HepG2 (cell line): ENCODE data around the gene CAMKMT. TPM values are rescaled to one million over a fixed set of nuclear protein-coding genes. Genes with fewer than 3 reads are reported as not detected.
A peak's percentile ranks its signal among the peaks of the same experiment; 100 is the strongest.

Experiments
- ATAC-seq: fragments of 200-7000 bp; cut with Tn5 transposase; 3 replicates; pipeline ENCODE4 v1.9.1; 2020; ENCODE audit warnings: mild to moderate bottlenecking, moderate library complexity
- BruUV-seq: library from RNA; stranded (reverse); fragments of 400-500 nt; replicated peaks from 2 replicates; lab custom pipeline; 2021; lab: Mats Ljungman, UMichigan
- CTCF ChIA-PET: fragments of 300-600 bp; formaldehyde crosslinking; extraction: SDS; loops from one replicate; lab custom pipeline; 2021; ENCODE audit warnings: low total read pairs, inconsistent platforms, low intra/inter-chr PET ratio; lab: Yijun Ruan, JAX
- POLR2A ChIA-PET: fragments of 350-600 bp; sonication (Branson Sonifier 250); formaldehyde crosslinking; loops from one replicate; lab custom pipeline; 2020; ENCODE audit warnings: antibody characterized with exemption, inconsistent platforms; lab: Yijun Ruan, JAX
- DNase-seq: peaks from one replicate; pipeline ENCODE4 v3.0.0-alpha.2; 2015; ENCODE audit warnings: low spot score
- FAIRE-seq: peaks from 3 replicates; lab custom pipeline; 2011; peaks lifted over from hg19 to GRCh38; lab: Jason Lieb, UNC
- H2AFZ ChIP-seq: one replicate; pipeline ENCODE4 v1.6.1; 2011; ENCODE audit warnings: low read length, inconsistent platforms
- H3K27ac ChIP-seq: fragments of 300-600 bp; 3 replicates; pipeline ENCODE4 v1.8.0; 2011; ENCODE audit warnings: mixed run types, mild to moderate bottlenecking, mixed read lengths, low read length, inconsistent platforms; ENCODE audit not compliant: insufficient read depth; ENCODE audit errors: extremely low read length
- H3K27me3 ChIP-seq, 2 experiments: fragments of 200-600 bp in 1 of 2; 2 replicates in 1 of 2; 3 replicates in 1 of 2; pipeline versions ENCODE4 v1.6.0 to v1.8.0; 2011; ENCODE audit warnings: low read length in 2 of 2, mild to moderate bottlenecking in 2 of 2, moderate library complexity in 2 of 2, inconsistent platforms in 1 of 2; ENCODE audit not compliant: insufficient read depth in 2 of 2, control insufficient read depth in 1 of 2
- H3K36me3 ChIP-seq, 2 experiments: fragments of 200-600 bp in 1 of 2; replicated peaks in 1 of 2; 2 replicates in 1 of 2; 3 replicates in 1 of 2; pipeline versions ENCODE4 v1.5.1 to v1.8.0; 2011; ENCODE audit warnings: low read length in 2 of 2, inconsistent platforms in 1 of 2; ENCODE audit not compliant: insufficient read depth in 2 of 2, control insufficient read depth in 1 of 2
- H3K4me1 ChIP-seq: 2 replicates; pipeline ENCODE4 v1.5.1; 2012; ENCODE audit warnings: low read length, inconsistent platforms; ENCODE audit not compliant: insufficient read depth
- H3K4me2 ChIP-seq: 2 replicates; pipeline ENCODE4 v1.6.0; 2011; ENCODE audit warnings: low read depth, low read length, inconsistent platforms
- H3K4me3 ChIP-seq, 3 experiments: fragments of 200-600 bp in 1 of 3; sonication (generic), shearing (Covaris generic) in 1 of 3; replicated peaks in 1 of 3; 2 replicates each; pipeline ENCODE4 v1.5.1; 2011 to 2016; ENCODE audit warnings: low read length in 3 of 3, inconsistent platforms in 2 of 3, low read depth in 2 of 3, mild to moderate bottlenecking in 2 of 3, control low read depth in 1 of 3, mixed read lengths in 1 of 3; ENCODE audit not compliant: insufficient read depth in 1 of 3
- H3K79me2 ChIP-seq: one replicate; pipeline ENCODE4 v1.6.1; 2011; ENCODE audit warnings: low read length, inconsistent platforms; ENCODE audit not compliant: insufficient read depth
- H3K9ac ChIP-seq: 2 replicates; pipeline ENCODE4 v1.6.0; 2011; ENCODE audit warnings: mild to moderate bottlenecking, low read depth, low read length, inconsistent platforms; ENCODE audit not compliant: insufficient read depth
- H3K9me3 ChIP-seq: 2 replicates; pipeline ENCODE4 v1.5.1; 2012; ENCODE audit warnings: mild to moderate bottlenecking, low read length
- H4K20me1 ChIP-seq: 2 replicates; pipeline ENCODE4 v1.6.0; 2011; ENCODE audit warnings: inconsistent platforms, mild to moderate bottlenecking, low read length, moderate library complexity; ENCODE audit not compliant: insufficient read depth
- AGO1 ChIP-seq: fragments of 200-400 bp; formaldehyde crosslinking; IDR thresholded peaks from 2 replicates; pipeline ENCODE4 v1.6.1; 2017; ENCODE audit warnings: mild to moderate bottlenecking, low read depth, low read length, moderate library complexity; ENCODE audit not compliant: poor library complexity, severe bottlenecking
- EP300 ChIP-seq, 3 experiments: sonication (generic) in 1 of 3; formaldehyde crosslinking in 1 of 3; IDR thresholded peaks; 2 replicates each; pipeline versions ENCODE4 v1.5.1 to v1.6.1; 2011 to 2020; ENCODE audit warnings: low read depth in 2 of 3, low read length in 2 of 3, borderline replicate concordance in 1 of 3, improper control_type of control experiment in 1 of 3, mild to moderate bottlenecking in 1 of 3, missing genetic modification reagents in 1 of 3, moderate library complexity in 1 of 3
- ETS1 ChIP-seq: sonication (generic); formaldehyde crosslinking; IDR thresholded peaks from 2 replicates; pipeline ENCODE4 v1.4.0; 2020; ENCODE audit warnings: missing genetic modification reagents
- FOXP1 ChIP-seq, 2 experiments: fragments of 450-650 bp in 1 of 2; IDR thresholded peaks; 2 replicates each; pipeline ENCODE4 v1.6.1; 2017 to 2018; ENCODE audit warnings: antibody characterized with exemption in 1 of 2
- ZBTB8A ChIP-seq: sonication (generic); formaldehyde crosslinking; IDR thresholded peaks from 2 replicates; pipeline ENCODE4 v1.4.0; 2020; ENCODE audit warnings: mild to moderate bottlenecking, low read depth, missing genetic modification reagents, borderline replicate concordance
- ZNF20 ChIP-seq: sonication (generic); formaldehyde crosslinking; IDR thresholded peaks from 2 replicates; pipeline ENCODE4 v1.4.0; 2020; ENCODE audit warnings: mild to moderate bottlenecking, moderate library complexity, missing genetic modification reagents
- ZNF263 ChIP-seq: sonication (generic); formaldehyde crosslinking; IDR thresholded peaks from 2 replicates; pipeline ENCODE4 v1.4.0; 2020; ENCODE audit warnings: missing genetic modification reagents
- ZNF512B ChIP-seq: sonication (generic); formaldehyde crosslinking; IDR thresholded peaks from 2 replicates; pipeline ENCODE4 v1.5.1; 2020; ENCODE audit warnings: missing genetic modification reagents, mild to moderate bottlenecking, borderline replicate concordance
- ZNF572 ChIP-seq: sonication (generic); formaldehyde crosslinking; IDR thresholded peaks from 2 replicates; pipeline ENCODE4 v1.5.1; 2020; ENCODE audit warnings: mild to moderate bottlenecking, missing genetic modification reagents
- ZNF652 ChIP-seq: IDR thresholded peaks from 2 replicates; pipeline ENCODE4 v1.6.1; 2016; ENCODE audit warnings: low read depth, borderline replicate concordance
- ZSCAN22 ChIP-seq: sonication (generic); formaldehyde crosslinking; IDR thresholded peaks from 2 replicates; pipeline ENCODE4 v1.4.0; 2020; ENCODE audit warnings: mild to moderate bottlenecking, missing genetic modification reagents
- WGBS: methylation state at CpG from one replicate; pipeline ENCODE4 v1.1.6; 2017; ENCODE audit warnings: low lambda C conversion rate; 5-methylcytosine and 5-hydroxymethylcytosine counted together
- in situ Hi-C: cut with HindIII; loops from 2 replicates; pipeline ENCODE4 v1.10.0; 2017; ENCODE audit warnings: low pct_unique_long_range_greater_than_20kb; ENCODE audit not compliant: extremely low pct_ligation_motif_present
- intact Hi-C: fragments of 100-400 bp; cut with micrococcal nuclease; formaldehyde crosslinking; loops from one replicate; pipeline ENCODE4 v1.10.0; 2022; ENCODE audit not compliant: unreplicated experiment
- polyA plus RNA-seq, 8 experiments: library from polyadenylated mRNA; depleted of rRNA in 3 of 8; stranded (reverse) in 7 of 8; unstranded in 1 of 8; fragments of >200 nt; fragmentation: Illumina TruSeq in 4 of 8; extraction: Trizol in 4 of 8; gene quantifications; 2 replicates each; pipeline versions ENCODE4 v1.2.1 to v1.2.3, GENCODE V29; 2011 to 2016; ENCODE audit warnings: low read depth in 4 of 8, missing spikeins in 1 of 8, mixed read lengths in 1 of 8; ENCODE audit not compliant: insufficient read depth in 1 of 8
- total RNA-seq, 5 experiments: library from RNA; depleted of rRNA; stranded (reverse); fragments of >200 nt; fragmentation: Illumina TruSeq; extraction: Trizol; gene quantifications; 2 replicates each; pipeline ENCODE4 v1.2.3, GENCODE V29; 2016; ENCODE audit warnings: low read depth in 1 of 5

Gene CAMKMT
- total and polyA plus RNA-seq, 2 of the 13 experiments (the other 11 are each of a cell fraction or from before 2014, with no cell fraction given): 6.9 to 20.8 TPM

- intact Hi-C loops (no loop called here), in situ Hi-C loops (no loop called here)
- BruUV-seq: no TSS peak
- POLR2A ChIA-PET: no interaction called here
- no peaks in the 10 kb centered on the region for H4K20me1 ChIP-seq
- H3K9me3 ChIP-seq: no peaks in the 10 kb centered on the region
- WGBS: 76% methylated on average over 4 of the region's 4 CpGs
- no peak overlapping the region for H2AFZ ChIP-seq
- H3K36me3 ChIP-seq: no peaks in the 10 kb centered on the region
- H3K79me2 ChIP-seq: no peaks in the 10 kb centered on the region
- H3K4me3 ChIP-seq: no peak overlapping the region
- no peak overlapping the region for H3K9ac ChIP-seq
- FAIRE-seq: no peak
- CTCF ChIA-PET: interaction anchor here (1.4 kb wide), 1 partner anchor 44 kb away, joined by 3 read pairs; no protein-coding TSS in a partner anchor
- no peaks in the 10 kb centered on the region for H3K4me1 ChIP-seq
- H3K4me2 ChIP-seq: no peak overlapping the region
- TF ChIP-seq ZNF263: no peak
- 0 out of 2 replicates have a peak, but pooled peaks have one; percentile 16 for TF ChIP-seq FOXP1 (IDR thresholded peaks at IDR 0.05)
- 0 out of 2 replicates have a peak, but pooled peaks have one; percentile 11 for TF ChIP-seq FOXP1 (CRISPR knock-in tag; IDR thresholded peaks at IDR 0.05)
- TF ChIP-seq ETS1 (CRISPR knock-in tag): no peak
- H3K27ac ChIP-seq: no peak overlapping the region
- no peak for ATAC-seq
- no peaks in the 10 kb centered on the region for H3K27me3 ChIP-seq
- DNase-seq: no peak
These were observed 72.1 kb downstream of the CAMKMT start for GRCh38 chr2:44433895-44434294.

GRCh38 chr2:44441200-44441599 is 79.5 kb downstream of the CAMKMT start:
- ChIA-PET POLR2A (no interaction called here), CTCF (no interaction called here)
- Histone ChIP-seq H4K20me1 (no peaks in the 10 kb centered on the region), H3K27me3 (no peaks in the 10 kb centered on the region), H3K4me3 (no peak overlapping the region), H3K4me2 (no peak overlapping the region), H2AFZ (no peak overlapping the region), H3K9me3 (no peaks in the 10 kb centered on the region), H3K36me3 (no peaks in the 10 kb centered on the region), H3K9ac (no peak overlapping the region), H3K27ac (no peak overlapping the region), H3K79me2 (no peaks in the 10 kb centered on the region), H3K4me1 (no peaks in the 10 kb centered on the region)
- no TSS peak for BruUV-seq
- in situ Hi-C loops (no loop called here), intact Hi-C loops (no loop called here)
- 90% methylated on average over 4 of the region's 4 CpGs for WGBS
- DNase-seq: no peak
- ATAC-seq: no peak
- no peak for FAIRE-seq
- no peak for TF ChIP-seq ZNF652
- TF ChIP-seq ZSCAN22: no peak
- TF ChIP-seq ZNF20 (CRISPR knock-in tag): no peak
- TF ChIP-seq EP300 (IDR thresholded peaks at IDR 0.05; ENCODE audit: low read depth in 2 of 2, low read length in 2 of 2): no peak
- TF ChIP-seq EP300 (CRISPR knock-in tag; IDR thresholded peaks at IDR 0.05; ENCODE audit: borderline replicate concordance): no peak
- TF ChIP-seq AGO1: no peak
- TF ChIP-seq ZNF512B: no peak
- no peak for TF ChIP-seq ZBTB8A (CRISPR knock-in tag)
- no peak for TF ChIP-seq ZNF572 (CRISPR knock-in tag)
